PC-9 (cell line): ENCODE results near the gene LARGE1.

Source experiments
- CTCF ChIP-seq: fragments of 200-600 bp; sonication (generic); conservative IDR thresholded peaks from 2 replicates; pipeline ENCODE4 v1.6.1; 2017; ENCODE audit warnings: mixed run types, antibody characterized with exemption, mild to moderate bottlenecking, moderate library complexity
- EZH2 ChIP-seq: fragments of 200-600 bp; sonication (generic); IDR thresholded peaks from 2 replicates; pipeline ENCODE4 v1.8.0; 2017; ENCODE audit warnings: antibody characterized with exemption, low read depth

- TF ChIP-seq CTCF (no peak), EZH2 (no peak)
These were observed 114.1 kb downstream of the LARGE1 start for GRCh38 chr22:33806191-33806590.
